HEK293T (cell line): Measurements from ENCODE around the gene PCDHA1.

Experiments
- ARNT ChIP-seq: fragments of 450-650 bp; IDR thresholded peaks from 2 replicates; pipeline ENCODE4 v1.6.1; 2017; ENCODE audit warnings: mild to moderate bottlenecking
- BHLHE40 ChIP-seq: fragments of 450-650 bp; IDR thresholded peaks from 2 replicates; pipeline ENCODE4 v1.6.1; 2016; ENCODE audit warnings: mild to moderate bottlenecking, moderate library complexity, borderline replicate concordance
- ELF4 ChIP-seq: fragments of 450-650 bp; IDR thresholded peaks from 2 replicates; pipeline ENCODE4 v1.6.1; 2017; ENCODE audit warnings: antibody characterized with exemption
- FOXA1 ChIP-seq: fragments of 450-650 bp; IDR thresholded peaks from 2 replicates; pipeline ENCODE4 v1.6.1; 2016; ENCODE audit warnings: mild to moderate bottlenecking
- FOXM1 ChIP-seq: fragments of 450-650 bp; IDR thresholded peaks from 2 replicates; pipeline ENCODE4 v1.6.1; 2017; ENCODE audit warnings: mild to moderate bottlenecking, borderline replicate concordance
- L3MBTL2 ChIP-seq: fragments of 450-650 bp; conservative IDR thresholded peaks from 2 replicates; pipeline ENCODE4 v1.6.1; 2016; ENCODE audit warnings: mild to moderate bottlenecking
- NFRKB ChIP-seq: fragments of 450-650 bp; IDR thresholded peaks from 2 replicates; pipeline ENCODE4 v1.6.1; 2016; ENCODE audit warnings: mild to moderate bottlenecking, moderate library complexity
- PKNOX1 ChIP-seq: fragments of 450-650 bp; IDR thresholded peaks from 2 replicates; pipeline ENCODE4 v1.6.1; 2016
- SP1 ChIP-seq: fragments of 450-650 bp; IDR thresholded peaks from 2 replicates; pipeline ENCODE4 v1.6.1; 2017
- SUZ12 ChIP-seq: fragments of 450-650 bp; IDR thresholded peaks from 2 replicates; pipeline ENCODE4 v1.6.1; 2016; ENCODE audit warnings: mild to moderate bottlenecking
- TARDBP ChIP-seq: fragments of 450-650 bp; IDR thresholded peaks from 2 replicates; pipeline ENCODE4 v1.6.1; 2016

DNA sequence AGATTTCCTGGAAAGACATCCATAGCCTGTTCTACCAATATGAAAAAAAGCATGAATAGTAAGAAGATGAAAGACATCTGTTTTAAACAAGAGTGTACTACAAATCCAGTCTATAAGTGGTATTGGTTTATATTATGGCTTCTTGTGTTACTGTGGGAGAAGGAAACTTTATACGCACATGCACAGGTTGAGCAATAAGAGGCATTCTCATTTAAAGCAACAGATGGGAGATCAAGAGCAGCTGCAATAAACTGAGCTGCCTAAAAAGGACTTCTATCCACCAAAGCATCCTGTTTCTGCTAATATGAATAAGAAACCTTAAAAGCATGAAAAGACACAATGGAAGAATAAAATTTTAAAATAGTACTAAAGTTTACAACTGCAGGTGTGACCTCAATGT, 256.6 kb downstream of the PCDHA1 start:
- TF ChIP-seq SUZ12 (no peak), FOXM1 (no peak), SP1 (no peak), L3MBTL2 (no peak), FOXA1 (no peak), TARDBP (no peak), ELF4 (no peak), ARNT (no peak), BHLHE40 (no peak), NFRKB (no peak), PKNOX1 (no peak)
